ENCODE measurements around the gene TNPO3.
"Not testable (repeated sequence)": the region's sequence is repeated elsewhere in the genome, so short reads cannot be mapped to it uniquely, and the experiment has no call there.

Gene TNPO3

DNA sequence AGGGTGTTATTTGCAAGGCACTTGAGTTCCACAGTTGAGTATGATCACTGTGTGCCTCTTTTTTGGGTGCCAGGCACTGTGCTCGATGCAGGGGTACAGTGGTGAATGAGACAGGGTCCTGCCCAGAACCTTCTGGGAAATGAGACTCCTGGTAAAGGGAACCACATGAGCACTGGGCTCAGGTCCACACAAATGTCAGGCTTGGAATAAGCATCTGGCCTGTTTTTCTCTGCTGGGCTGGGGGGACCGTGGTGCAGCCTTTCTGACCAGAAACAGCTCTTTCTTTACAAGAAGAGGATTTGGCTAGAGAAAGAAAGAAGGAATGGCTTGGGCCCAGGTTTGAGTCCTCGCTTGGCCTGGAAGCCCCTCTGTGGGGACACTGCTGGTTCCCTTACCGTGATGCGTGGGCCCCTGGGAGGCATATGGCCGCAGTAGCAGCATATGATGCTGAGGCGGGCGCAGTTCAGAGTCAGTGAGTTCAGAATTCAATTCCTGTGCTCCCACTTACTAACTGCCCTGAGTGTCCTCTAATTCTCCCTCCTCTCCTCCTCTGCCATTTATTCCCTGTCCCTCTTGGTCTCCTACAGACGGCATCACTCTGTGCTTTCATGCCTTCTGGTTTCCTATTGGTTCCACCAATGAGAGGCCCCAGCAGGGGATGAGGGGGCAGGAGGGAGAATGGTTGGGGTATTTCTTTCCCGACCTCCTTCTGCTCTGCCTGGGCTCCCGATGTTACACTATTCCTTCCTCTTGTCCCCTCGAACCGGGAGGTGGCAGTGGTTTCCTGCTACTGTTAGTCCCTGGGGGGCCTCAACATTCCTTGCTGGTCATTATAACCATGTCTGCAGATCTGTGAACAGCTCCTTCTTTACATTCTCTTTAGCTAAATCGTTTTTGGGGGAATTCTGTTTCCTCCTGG, 134.8 kb downstream of the TNPO3 start:
- DNase-seq = no peak

DNA sequence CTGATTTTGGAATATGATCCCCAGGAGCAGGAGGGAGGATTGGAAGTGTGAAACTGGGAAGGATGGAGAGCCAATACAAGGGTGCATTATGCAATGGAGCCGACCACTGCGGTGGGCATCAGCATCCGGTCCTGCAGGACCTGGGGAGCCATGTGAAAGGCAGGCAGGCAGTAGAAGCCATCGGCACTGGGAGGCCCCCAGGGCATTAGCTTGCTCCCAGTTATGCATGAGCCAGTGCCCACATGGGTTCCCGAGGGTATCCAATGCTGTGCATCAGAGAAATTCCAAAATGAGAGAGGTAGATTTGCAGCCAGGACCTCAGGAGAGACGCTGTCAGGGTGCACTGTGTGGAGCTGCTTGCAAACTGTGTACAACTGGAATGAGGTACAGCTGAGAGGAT, 135.7 kb downstream of the TNPO3 start:
- DNase-seq = no peak

DNA sequence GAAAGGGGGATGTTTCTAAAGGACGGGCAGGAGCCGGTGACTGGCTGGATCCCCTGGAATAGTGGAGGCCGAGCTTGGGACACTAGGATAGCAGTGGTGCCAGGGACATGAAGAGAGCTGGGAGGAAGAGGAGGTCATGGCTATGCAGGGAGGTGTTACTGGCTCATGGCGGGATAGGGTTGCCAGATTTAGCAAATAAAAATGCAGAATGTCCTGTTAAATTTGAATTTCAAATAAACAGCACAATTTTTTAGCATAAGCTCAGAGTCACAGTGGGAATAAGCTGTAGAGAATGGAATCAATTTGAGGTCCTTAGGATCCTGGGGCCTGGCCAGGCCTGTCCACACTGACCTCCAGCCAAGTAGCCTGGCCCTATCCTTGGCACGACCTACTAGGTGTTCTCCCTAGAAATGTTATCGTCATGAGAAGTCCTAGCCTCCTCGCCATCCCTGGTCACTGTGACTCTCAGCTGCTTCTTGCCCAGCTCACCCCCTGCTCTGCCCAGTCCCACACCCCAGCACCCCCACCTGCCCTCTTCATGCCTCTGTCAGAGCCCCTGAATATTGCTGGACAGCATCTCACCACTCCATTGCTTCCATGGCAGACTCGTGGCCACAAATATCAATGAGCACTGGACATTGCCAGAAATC, 136.8 kb downstream of the TNPO3 start:
- no peak for DNase-seq

DNA sequence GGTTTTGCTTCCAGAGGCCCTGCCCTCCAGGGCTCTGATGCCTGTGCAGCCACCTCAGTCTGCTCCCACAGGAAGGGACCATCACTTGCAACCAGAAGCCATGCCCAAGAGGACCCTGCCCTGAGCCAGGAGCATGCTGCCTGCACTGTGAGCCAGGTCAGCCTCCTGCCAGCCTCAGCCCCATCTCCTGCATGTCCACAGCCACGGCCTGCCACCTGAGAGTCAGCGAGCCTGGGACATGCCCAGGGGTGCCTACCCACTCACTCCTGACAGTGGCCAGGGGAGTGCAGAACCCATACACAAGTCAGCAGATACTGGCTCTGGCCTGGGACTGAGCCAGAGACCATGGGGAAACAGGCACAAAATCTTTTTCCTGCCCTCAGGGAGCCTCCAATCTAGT, 137.8 kb downstream of the TNPO3 start:
- DNase-seq = no peak

DNA sequence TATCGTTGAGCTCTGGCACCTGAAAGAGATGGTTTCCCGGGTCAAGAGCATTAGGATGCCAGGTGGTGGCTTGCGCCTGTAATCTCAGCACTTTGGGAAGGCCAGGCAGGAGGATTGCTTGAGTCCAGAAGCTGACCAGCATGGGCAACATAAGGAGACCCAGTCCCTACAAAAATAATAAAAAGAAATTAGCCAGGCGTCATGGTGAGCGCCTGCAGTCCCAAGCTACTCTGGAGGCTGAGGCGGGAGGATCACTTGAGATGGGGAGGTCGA, 138.3 kb downstream of the TNPO3 start:
- no peak for DNase-seq

DNA sequence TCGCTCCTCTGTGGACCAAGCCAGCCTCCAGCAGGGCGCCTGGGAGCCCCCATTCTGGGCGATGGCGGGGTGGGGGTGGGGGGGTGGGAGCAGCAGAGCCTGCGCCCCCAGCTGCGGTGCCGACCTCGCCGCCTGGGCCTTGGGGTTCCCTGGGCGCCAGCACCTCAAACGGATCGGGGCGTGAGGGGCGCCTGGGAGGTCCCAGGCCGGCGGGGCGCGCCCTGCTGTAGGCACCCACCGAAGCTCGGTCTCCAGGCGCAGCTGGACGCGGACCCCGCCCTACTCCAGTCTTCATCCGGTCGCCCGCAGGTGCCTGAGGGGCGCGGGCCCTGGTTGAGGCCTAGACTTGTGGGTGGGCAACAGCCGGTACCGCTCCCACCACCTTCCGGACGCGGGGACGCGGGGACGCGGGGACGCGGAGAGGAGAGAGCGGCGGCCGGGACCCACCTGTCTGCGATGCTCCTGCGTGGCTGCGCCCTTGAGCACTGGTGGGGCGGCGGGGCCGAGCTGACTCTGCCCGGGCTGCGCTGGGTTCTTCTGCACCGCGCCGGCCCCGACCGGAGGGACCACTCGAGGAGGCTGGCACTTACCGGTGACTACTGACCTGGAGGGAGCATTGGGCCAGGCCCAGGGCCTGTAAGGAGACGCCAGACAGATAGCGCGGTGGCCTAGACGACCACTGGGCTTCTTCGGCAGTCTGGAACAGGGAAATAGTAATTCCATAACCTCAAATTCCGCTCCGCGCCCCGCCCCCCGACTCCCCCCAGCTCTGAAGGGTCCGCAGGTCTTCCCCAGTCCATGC, 138.9 kb downstream of the TNPO3 start:
- no peak for DNase-seq

DNA sequence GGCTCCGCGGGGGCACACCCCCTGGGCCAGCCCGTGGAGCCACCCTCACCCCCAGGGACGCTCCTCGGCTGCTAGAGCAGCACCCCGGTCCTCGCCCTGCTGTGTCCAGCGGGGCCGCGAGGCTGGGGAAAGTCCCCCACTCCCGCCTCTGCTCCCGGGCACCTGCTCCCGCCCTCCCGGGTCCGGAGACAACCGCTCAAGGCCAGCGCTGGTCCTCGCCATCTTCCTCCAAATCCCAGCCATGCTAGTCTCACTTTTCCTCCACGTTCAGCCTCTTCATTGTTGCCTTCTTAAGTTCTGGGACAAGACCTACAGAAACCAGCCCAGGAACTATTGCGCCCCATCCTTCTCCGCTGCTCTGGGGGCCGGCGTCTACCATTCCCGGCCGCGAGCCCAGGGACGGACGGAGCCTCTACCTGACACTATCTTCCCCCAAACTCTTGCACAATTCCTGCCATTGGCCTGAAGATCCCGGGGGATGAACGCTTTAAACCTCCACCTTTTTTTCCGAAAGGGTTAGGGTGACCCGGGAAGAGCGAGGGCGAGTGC, 139.6 kb downstream of the TNPO3 start:
- DNase-seq = no peak

DNA sequence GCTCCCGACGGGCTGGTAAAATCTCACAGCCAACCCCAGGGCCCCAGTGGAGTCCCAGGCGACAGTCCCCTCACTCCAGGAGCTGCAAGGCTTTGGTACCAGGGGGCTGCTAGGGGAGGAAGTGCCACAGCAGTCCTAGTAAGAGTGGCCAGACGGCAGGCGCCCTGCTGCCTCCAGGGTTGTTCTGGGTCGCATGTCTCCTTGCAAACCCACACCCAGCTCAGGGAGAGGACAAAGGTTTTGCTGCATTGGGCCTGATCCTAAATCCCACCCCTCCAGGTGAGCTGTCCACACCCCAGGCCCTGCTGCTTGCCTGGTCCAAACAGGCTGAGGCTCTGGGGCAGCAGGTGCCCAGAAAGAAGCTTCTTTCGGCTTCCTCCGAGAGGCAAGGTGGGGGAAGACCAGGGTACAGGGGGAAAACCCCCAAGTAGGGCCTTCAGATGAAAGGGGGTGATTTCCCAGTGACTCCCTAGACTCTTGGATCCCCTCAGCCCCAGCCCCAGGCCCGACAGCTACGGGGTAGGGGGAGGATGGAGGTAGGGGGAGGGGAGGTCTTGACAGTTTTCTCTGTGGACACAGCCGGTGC, 140.3 kb downstream of the TNPO3 start:
- no peak for DNase-seq

DNA sequence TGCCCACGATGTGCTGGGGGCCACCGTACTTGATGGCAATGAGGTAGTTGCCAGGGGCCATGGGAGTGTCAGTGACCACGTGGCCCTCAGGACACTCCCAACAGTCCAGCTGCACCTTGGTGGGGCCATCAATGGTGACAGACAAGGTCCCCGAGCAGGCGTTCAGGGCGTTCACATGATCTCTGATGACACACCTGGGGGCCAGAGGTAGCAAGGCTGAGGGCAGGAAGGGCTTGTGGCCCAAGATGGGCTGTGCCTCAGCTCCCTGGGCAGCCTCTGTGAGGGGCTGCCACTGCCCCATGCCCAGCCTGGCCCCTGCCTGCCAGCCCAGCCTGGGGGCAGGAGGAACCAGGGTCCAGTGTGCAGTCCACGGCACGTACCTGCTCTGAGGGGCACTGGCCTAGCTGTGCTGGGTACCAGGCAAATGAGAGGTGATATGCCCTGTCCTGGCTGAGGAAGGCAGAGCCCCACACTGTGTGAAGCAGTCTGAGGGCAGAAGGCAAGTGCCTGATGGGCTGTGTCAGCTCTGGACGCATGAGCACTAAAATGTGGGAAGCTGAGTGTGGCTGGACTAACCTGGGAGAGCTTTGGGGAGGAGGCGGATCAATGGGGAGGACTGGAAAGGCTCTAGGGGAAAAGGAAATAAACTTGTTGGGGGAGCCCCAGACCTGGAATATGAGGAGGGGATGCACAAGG, 140.9 kb downstream of the TNPO3 start:
- DNase-seq = no peak

DNA sequence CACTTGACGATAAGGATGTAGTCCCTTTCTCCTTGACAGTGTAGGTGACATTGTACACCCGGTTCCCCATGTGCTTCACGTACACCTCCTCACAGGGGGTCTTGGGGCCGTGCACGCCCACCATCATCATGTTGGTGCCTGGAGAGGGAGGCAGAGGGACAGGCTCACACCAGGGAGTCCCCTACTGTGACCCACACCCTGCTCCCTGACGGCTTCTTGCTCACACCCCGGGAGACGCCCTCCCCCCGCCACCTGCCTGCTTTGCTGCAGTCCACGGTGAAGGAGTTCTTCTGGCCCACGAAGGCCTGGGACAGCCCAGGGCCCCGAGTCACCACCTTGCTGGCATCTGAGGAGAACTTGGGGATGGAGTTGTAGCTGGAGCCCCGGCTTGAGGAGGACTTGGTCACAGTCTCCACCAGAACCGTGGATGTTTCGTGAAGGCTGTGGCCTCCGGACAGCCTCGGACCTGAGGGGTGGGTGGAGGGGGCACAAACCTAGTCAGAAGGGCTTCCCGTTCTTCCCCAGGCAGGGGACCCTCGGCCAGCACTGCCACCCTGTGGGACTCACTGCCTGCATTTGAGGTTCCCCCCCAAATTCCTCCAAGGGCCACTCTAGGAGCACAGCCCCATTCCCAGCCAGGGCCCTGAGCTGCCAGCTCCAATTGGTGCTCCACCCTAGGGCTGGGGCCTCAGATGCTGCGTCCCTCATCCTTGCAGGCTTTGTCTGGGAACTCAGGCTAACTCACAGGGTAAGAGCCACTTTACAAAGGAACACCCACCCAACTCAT, 142.0 kb downstream of the TNPO3 start:
- not testable (repeated sequence) for DNase-seq

DNA sequence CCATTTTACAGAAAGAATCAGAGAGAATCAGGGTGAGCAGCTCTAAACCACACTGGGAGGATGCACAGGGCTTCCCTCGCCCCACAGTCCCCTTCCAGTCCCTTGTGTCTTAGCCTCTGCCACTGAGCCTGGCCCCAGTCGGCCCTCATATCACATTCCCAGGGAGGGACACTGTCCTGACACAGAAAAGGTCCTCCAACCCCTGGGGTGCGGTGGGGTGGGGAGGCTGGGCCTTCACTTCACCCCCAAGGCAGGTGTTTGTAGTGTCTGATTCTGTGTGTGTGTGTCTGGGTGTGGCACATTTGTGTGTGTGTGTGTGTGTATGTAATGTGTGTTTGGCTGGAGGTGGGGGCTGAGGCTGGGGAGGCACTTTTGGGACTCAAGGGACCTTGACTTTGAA, 142.6 kb downstream of the TNPO3 start:
- no peak for DNase-seq

DNA sequence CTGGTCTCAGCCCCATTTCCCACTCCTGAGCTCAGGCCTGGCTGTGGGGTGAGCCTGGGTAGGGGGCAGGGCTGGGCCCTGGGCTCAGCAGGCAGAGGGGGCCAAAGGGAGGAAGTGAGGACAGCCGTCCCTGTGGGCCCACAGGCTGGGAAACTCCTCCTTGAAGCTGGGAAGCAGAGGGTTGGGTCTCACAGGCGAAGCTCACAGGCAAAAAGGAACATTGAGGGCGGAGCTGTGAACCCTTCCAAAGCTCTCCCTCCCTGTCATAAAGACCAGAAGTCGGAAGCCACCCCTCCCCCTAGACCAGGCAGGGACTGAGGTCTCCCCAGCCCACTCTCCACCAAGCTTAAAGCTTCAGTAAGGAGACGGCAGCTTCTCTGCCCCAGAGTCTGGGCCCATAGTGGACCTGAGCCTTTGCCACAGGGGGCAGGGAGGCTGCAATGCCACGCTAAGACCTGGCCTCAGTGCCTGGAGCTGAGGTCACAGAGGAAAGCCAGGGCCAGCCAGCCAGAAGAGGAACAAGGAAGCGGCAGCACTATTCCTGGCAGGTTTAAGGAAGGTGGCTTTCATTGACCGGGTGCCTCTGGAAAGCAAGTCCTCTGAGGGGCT, 143.4 kb downstream of the TNPO3 start:
- no peak for DNase-seq

DNA sequence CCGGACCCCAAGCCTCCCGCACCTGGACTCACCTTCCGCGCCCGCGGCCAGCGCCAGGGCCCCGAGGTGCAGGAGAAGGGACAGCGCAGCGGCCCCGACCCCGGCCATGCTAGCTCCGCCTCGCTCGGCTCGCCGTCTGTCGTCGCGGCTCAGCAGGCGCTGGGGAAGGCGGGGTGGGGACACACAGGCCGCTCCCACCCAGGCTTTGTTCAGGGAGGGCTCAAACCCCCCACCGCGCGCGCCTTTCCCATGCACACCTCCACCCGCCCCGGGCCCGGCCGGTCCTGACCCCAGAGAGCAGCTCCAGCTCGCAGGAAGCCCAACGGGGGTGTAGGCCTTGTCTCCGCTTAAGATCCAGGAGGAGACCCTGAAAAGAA, 144.4 kb downstream of the TNPO3 start, which contains the start of gene KCP:
Gene KCP, minus strand, starts transcription at position 141 of the 377 bp plus-strand sequence. Its CDS starts 33 bp downstream, at position 108.
- DNase-seq = no peak

DNA sequence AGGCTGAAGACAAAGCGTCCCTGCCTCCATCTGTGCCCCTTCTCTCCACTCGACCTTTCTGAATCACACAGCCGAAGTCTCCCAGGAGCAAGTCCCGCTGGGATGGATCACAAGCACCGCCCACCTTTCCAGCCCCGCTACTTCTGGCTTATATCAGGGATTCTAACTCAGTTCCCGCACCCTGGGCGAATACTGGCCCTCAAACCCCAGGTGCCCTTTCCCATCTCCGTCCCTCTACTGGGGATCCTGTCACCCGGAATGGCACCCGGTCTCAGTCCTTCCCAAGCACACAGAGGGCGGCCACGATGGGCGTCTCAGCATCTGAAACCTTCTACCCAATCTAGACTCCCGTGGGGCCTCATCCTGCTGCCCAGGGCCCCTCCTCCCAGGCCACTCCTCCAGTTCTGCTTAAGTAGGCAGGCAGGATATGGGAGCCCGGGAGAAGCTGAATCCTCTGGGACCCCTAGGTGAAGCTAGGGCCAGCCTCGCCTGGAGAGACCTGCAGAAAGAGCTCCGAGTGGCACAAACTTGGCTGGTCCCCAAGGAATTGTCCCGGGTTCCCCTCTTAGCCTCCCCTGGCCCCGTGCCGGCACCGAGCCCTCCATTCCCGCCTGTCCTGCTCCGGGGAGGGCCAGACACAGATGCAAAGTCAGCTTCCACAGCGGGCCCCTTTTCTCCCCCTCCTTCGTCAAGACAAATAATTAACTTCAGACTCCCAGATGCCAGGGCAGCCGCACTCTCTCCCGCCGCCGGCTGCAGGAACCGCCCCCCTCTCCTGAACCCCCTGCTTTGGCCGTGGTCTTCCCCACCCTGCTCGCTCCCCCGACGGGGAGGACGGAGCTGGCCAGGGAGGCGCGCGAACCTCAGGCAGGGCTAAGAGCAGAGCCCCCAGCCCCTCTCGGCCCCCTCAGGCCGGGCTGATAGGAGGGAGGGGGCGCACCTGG, 145.0 kb downstream of the TNPO3 start:
- no peak for DNase-seq

DNA sequence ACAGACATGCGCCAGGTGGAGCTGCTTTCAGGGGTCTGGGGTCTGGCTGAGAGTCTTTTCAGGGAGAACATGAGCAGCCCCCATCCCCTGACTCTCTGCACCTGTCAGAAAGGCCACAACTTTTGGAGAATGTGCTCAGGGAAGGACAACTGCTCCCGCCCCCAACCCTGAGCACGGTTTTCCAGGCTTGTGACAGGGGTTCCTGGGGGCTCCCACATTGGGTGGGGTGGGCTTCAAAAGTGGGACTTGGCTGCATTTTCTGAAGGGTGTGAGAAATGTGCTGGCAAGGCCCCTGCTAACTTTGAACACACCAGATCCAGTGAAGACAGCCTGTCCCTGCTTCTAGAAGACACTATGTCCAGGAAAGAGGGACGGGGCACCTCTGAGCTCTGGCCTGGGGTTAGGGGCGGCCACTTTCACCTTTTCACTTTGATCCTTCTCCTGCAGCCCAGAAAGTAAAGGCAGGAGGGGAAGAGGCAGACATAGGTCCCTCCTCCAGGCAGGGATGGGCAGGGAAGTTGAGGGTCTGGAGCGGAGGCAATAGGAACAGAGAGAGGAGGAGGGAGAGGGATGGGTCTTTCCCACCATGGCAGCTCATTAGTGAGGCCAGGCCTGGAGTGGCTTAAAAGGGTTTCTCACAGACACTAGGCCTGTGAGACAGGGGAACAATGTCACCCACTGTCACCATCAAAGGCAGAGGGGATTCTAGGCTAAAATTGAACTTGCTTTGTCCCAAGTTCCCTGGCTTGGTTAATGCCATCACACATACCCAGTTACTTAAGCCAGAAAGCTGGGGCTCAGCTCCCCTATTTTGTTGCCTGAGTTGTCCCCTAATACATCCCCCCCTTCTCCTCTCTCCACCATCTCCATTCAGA, 145.9 kb downstream of the TNPO3 start:
- DNase-seq = no peak

DNA sequence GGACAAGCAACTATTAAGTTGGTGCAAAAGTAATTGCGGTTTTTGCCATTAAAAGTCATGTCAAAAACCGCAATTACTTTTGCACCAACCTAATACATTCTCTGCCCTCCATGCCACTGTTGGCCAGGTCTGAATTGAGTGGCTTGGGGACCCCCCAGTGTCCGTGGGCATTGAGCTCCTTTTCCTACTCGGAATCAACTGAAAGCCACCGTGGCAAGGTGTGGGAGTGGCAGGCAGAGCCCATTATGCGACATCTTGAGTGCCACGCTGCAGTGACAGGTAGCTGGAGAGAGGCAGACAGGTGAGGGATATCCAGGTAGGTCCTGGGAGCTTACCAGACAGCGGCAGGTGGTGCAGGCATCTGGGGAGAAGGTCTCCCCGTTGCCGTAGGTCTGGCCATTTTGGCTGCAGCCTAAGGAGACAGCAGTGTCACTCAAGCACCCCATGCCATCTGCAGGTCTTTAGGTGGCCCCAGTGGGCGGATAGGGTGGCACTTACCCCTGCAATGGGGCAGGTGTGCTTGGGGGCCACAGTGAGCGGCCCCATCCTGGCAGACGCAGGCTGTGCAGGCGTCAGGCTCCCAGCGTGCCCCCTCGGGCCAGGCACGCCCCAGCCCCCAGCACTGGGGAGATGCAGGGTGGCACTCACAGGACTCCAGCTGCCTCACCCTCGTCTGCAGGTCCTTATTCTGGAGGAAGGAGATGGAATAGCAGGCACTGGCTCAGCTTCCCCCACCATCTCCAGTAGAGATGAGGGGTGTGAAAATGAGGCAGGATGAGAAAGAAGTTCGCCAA, 147.9 kb downstream of the TNPO3 start:
- no peak for DNase-seq

DNA sequence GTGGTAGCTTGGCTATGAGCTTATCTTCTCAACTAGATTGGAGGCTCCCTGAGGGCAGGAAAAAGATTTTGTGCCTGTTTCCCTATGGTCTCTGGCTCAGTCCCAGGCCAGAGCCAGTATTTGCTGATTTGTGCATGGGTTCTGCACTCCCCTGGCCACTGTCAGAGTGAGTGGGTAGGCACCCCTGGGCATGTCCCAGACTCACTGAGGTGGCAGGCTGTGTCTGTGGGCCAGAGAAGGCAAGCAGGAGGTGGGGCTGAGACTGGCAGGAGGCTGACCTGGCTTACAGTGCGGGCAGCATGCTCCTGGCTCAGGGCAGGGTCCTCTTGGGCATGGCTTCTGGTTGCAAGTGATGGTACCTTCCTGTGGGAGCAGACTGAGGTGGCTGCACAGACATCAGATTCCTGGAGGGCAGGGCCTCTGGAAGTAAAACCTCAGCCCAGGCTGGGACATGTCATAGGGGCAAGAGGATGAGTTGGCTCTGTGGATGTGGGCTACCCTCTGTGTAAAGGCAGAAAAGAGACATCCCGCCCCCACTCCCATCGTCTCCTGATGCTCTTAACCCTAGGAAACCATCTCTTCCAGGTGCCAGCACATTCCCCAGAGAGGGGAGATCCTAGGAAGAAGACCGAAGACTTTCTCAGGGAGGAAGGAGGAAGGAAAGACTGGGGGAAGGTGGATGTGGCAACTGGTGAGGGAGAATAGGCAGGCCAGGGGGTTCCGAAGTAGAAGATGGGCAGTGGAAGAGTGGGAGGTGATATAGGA, 148.7 kb downstream of the TNPO3 start:
- DNase-seq = no peak

All from hippocampal formation (tissue), 2 donors.